ENCODE measurements around the gene MCEMP1. TPM values are rescaled to one million over a fixed set of nuclear protein-coding genes. Genes with fewer than 3 reads are reported as not detected.

Gene MCEMP1, protein sequence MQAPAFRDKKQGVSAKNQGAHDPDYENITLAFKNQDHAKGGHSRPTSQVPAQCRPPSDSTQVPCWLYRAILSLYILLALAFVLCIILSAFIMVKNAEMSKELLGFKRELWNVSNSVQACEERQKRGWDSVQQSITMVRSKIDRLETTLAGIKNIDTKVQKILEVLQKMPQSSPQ
- total RNA-seq, result not detected

DNA sequence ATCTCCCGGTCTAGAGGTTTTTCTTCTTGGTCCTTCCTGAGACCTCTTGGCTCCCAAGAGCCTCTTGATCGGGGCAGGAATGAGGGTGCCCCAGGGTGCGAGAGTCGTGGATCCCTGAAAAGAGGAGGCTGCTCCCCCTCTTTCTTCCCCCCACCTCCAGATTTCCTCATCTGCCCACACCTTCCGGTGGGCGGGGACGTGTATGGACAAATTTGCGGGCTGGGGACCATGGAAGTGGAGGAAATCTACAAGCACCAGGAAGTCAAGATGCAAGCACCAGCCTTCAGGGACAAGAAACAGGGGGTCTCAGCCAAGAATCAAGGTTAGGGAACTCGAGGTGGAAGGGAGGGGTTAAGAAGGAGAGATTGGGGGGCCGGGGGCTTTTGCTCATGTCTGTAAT lies at the start of gene MCEMP1:
MCEMP1 (plus strand) TSS at position 237 of the 400 bp plus-strand sequence; CDS start at position 268, 31 bp downstream.
- FAIRE-seq (no peak), DNase-seq (ENCODE audit: low spot score in 2 of 2) (no peak)

DNA sequence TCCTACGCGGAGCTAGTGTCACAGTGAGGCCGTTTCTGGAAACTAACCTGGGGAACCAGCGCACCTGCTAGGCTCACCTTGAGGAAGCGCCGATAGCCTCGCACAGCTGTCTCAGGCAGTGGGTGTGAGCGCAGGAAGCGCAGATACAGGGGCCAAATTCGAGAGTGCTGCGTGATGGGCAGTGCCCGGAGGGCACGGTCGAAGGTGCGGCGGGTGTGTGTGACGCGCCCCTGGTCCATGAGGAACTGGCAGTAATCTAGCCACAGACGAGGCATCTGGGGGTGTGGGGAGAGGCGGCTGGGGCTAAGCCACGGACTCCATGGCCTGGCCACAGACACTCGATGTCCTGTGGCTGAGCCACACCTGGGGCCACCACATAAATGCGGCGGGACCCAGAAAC lies 49.7 kb upstream of the MCEMP1 start:
- DNase-seq (ENCODE audit: low spot score in 2 of 2) (no peak), FAIRE-seq (no peak)

DNA sequence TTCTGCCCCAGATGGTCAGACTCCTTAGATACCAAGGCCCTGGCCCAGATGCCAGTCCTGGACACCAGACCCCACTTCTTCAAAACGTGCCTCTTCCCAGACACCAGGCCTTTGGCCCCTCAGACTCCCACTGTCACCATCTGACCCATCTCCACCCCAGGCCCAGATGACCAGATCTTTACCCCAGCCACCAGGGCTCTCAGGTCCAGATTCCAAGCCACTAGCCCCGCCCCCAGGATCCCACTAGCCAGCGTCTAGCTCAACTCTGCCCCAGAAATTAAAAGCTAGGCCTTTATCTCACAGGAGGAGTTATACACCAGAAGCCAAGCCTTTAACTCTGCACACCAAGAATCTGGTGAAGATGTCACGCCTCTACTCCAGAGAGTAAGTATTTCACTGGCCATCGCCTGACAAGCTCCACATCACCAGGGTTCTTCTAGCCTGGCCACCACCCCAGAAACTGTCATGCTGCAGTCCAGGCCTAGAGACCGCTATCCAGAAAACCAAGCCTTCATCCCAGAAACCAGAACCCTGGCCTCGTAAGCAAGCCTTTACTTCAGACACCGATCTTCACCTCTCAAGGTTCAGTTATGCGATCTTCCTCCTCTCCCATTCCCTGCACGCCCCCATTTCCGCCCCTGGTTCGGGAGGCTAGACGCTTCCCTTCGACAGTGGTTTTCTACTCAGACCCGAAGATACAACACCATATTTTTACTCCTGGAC lies 48.1 kb upstream of the MCEMP1 start:
- no peak for FAIRE-seq
- no peak for DNase-seq (ENCODE audit: low spot score in 2 of 2)

DNA sequence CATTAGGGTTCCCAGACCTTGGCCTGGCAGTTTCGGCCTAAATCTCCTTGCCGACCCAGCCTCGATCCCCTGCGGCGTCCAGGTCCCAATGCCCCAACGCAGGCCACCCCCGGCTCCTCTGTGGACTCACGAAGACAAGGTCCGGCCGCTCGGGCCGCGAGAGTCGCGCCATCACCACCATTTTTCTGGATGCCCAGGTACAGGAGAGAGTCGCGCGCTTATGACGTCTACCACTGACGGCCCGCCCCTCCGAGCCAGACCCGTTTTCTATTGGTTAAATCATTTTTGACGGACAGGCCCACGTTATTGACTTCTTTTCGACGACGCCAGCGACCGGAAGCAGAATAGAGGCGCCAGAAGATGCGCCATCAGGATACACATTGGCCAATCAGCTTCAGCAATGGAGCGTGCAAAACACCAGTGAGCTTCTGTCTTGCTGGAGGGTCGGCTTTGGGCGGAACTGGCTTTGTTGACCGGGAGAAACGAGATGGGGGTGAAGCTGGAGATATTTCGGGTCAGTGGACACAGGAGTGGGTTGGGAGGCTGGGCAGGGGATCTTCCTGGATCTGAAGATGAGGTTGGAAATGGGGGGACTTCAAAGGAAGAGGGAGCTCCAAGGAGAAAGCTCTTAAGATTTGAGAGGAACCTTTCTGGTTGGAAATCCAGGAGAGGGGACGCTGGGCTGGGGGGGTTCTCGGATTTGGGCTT lies 47.4 kb upstream of the MCEMP1 start, which contains the start of the genes PET100 and XAB2:
PET100 (plus strand) TSS at position 447 of the 708 bp plus-strand sequence; CDS start at position 488, 41 bp downstream.
XAB2 (minus strand) TSS at position 199 of the 708 bp plus-strand sequence; CDS start at position 181, 18 bp downstream.
- FAIRE-seq, result peak; percentile 99
- peak; percentile 99 to 100 for DNase-seq (ENCODE audit: low spot score in 2 of 2)

DNA sequence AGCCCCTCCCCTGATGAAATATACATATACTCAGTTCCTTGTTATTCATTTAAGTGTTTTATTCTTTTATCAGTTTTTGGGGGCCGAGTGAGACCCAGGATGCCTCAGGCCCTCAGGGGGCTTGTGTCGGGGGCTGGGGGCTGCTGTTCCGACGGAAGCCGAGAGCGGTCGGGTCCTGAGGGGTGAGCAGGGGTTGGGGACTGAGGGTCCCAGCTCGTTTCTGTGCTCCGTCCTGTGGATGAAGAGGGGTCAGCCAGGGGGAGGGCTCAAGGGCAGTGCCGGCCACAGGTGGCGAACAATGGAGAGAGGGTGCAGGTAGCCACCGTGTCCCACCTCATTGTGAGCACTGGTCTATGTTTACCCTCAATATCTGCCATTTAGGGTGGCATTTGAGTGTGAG lies 45.3 kb upstream of the MCEMP1 start:
- DNase-seq (ENCODE audit: low spot score in 2 of 2), result no peak
- FAIRE-seq, result no peak

DNA sequence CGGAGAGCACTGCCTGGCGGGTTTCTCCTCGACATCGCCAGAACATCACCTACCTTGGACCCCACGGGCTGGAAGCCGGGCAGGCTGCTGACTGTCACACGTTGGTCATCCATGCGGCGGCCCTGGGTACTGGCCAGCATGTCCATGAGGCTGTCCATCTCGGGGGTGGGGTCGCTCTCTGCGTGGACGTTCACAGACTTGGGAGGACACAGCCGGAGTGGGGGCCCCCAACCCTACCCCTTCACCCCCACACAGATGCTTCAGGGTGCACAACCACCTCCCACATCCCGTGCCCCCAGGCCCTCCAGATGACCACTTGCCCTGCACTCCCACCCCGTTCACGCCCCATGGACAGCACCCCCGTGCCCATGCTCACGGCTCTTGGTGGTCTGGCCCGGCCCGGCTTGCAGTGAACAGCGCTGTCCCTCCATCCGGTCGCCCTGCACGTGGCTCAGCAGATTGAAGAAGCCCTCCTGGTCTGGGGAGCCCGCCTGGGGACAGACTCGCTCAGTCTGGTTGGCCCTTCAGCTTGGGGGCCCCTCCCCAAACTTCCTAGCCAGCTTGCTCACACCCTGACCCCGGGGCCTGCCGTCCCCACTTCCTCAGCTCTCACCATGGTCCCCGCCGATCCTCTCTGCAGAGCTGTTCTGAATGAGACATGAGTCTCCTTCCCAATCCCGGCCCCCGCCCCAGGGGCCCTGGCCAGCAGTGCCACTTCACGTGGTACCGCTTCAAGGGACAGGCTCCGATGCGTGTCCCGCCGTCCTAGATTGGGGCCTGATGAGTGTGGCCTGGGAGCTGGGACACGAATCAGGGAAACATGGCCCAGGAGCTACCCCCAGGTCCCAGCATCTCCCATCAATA lies 44.3 kb upstream of the MCEMP1 start:
- DNase-seq (ENCODE audit: low spot score in 2 of 2) (no peak), FAIRE-seq (no peak)

DNA sequence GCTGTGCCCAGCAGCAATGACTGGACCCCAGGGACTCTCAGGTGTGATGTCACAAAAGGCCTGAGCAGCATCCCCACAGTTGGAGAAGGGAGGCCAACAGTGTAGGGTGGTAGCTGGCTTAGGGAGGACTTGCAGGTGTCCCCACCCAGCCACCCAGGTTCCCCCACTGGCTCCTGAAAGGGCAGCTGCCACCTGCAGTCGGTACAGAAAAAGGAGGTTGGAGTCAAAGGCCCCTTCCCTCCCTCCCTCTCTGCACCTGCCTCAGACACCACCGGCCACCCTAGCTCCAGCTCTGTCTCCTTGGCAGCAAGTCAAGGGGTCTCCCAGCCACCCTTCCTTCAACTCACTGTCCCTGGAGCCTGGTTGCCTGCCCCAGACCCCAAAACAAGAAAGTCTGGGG lies 43.2 kb upstream of the MCEMP1 start, which contains the start of gene PCP2:
PCP2 (minus strand) TSS at position 22 of the 400 bp plus-strand sequence. CDS start 262 bp downstream, outside the sequence.
- DNase-seq (ENCODE audit: low spot score in 2 of 2) (no peak), FAIRE-seq (no peak)

DNA sequence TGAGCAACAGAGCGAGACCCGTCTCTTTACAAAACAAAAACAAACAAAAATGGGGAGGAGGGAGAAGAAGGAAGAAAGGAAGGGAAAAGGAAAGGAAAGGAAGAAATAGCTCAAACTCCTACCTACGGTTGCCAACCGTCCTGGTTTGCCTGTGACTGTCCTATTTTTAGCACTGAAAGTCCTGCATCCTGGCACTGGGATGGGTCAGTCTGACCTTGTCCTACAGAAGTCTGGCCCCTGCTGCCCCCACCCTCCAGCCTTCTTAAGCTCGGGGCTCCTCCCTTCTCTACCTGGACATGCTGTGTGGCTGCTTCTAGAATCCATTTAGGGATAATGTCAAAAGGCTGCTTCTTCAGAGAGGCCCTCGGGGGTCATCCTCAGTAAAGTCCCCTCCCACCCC lies 41.2 kb upstream of the MCEMP1 start:
- no peak for FAIRE-seq
- no peak for DNase-seq (ENCODE audit: low spot score in 2 of 2)

DNA sequence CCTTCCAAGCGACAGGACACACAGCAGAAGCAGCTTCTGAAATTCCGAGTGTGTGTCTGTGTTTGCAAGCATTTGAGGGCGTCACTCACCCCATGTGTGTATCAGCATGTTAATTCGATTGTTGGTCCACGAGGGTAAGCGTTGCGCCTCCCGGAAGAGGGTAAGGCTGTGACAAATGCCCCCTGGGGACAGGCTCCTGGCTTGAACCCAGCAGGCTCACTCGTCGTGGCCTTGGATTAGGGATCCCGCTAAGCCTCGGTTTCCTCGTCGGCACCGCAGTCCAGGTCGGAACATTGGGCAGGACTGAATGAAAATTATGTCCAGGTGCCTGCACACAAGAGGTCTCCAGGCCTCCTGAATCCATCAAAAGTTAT lies 40.6 kb upstream of the MCEMP1 start:
- FAIRE-seq, result no peak

DNA sequence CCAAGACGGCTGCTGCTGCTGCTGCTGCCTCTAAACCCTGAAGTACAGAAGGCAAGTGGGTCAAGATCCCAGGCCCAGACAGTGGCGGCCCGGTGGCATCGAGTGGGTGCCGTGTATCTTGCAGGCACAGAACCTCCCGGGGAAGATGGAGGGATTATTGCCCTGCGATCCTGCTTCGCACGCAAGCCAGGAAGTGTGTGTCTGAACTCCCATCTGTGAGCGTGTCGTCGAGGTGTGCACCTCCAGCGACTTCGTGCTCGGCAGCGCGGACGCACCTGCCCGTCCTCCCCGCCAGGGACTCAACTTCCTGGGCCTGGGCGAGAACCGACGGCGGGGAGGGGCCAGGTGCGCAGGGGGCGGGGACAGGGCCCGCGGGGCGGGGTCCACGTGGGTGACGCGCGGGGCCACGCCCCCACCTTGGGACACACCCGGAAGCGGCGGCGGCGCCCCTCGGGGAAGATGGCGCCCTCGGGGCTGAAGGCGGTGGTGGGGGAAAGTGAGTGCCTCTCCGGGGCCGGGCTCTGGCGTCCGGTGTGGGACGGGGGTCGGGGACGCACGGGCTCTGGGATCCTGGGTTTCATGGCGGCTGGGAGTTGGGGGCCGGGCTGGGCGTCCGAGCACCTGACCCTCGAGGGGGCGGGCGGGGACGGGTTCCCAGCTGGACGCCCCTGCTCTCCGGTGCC lies 40.1 kb upstream of the MCEMP1 start, which contains the start of gene STXBP2:
STXBP2 (plus strand) TSS at position 420 of the 683 bp plus-strand sequence; CDS start at position 460, 40 bp downstream.
- DNase-seq (ENCODE audit: low spot score in 2 of 2) (peak; percentile 68 to 70), FAIRE-seq (no peak)

More for the DNA sequence above, 40.6 kb upstream of the MCEMP1 start:
- DNase-seq (ENCODE audit: low spot score in 2 of 2), result no peak

DNA sequence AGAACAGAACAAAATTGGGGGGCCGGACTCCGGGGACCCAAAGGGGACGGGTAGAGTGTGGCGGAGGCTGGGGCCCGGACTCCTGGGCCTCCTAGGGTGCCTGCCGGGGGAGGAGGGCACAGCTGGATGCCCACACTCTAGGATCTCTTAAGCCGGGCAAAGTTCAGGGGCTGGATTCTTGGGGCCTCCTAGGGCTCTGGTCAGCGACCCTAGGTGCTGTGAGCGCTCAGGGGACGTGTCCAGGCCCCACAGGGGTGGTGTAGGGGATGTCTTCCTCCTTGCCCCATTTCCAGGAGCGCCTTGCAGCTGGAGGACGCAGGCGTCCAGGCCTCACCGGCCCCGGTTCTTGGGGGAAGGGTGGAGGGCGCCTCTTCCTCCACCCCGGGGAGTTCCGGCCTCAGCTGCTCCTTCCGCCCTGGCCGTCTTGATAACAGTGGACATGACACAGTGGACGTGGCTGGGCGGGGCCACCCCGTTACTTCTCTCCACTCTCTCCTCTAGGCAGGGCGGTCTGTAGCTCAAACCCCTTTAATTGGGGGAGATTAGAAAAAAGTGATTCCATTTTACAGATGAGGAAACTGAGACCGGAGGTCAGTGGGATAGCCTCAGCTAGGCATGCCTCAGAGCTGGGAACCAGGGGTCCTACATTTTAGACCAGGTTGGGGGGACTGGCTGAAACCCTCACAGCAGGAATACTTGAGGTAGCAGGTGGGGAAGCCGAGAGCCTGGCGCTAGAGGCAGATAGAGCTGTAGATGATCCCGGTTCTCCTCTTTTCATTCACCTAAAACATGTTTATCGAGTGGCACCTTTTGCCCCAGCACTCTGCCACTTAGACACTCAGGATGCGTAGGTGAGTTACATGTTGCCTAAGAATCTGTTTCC lies 39.3 kb upstream of the MCEMP1 start:
- FAIRE-seq, result no peak
- no peak for DNase-seq (ENCODE audit: low spot score in 2 of 2)

DNA sequence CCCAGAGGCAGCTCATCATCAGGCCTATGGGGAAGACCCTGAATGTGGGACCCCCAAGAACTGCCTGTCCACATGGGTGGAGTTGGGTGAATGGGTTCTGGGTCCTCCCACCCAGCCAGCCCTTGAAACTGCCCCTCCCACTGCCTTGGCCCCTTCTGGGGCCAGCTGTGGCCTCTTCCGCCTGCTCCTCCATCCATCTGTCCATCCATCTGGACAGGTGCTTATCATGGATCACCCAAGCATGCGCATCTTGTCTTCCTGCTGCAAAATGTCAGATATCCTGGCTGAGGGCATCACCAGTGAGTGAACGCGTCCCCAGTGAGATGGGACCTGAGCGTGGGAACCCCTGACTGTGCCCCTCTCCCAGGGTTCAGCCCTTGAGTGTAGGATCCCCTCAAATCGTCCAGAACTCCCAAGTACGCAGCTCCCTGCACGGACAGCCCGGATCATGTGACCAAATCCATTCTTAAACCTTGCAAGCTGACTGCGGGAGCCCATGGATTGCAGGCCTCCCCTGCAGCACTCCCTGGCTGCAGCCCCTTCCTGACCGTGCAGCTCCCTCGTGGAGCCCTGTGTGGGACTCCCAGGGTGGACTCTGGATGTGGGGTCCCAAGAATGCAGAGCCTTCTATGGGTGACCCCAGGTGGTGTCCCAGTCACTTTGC lies 38.0 kb upstream of the MCEMP1 start:
- DNase-seq (ENCODE audit: low spot score in 2 of 2), result no peak
- no peak for FAIRE-seq

DNA sequence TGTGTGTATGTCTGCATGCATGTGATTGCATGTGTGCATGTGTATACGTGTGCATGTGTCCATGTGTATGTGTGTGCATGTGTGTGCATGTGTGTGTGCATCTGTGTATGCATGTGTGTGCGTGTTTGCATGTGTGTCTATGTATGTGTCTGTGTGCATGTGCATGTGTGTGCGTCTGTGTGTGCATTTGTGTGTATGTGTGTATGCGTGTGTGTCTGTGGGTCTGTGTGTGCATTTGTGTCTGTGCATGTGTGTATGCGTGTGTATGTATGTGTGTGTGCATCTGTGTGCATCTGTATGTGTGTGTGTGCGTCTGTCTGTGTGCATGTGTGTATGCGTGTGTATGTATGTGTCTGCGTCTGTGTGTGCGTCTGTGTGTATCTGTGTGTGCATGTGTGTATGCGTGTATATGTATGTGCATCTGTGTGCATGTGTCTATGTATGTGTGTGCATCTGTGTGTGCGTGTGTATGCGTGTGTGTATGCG lies 37.0 kb upstream of the MCEMP1 start:
- FAIRE-seq (no peak), DNase-seq (ENCODE audit: low spot score in 2 of 2) (no peak)

DNA sequence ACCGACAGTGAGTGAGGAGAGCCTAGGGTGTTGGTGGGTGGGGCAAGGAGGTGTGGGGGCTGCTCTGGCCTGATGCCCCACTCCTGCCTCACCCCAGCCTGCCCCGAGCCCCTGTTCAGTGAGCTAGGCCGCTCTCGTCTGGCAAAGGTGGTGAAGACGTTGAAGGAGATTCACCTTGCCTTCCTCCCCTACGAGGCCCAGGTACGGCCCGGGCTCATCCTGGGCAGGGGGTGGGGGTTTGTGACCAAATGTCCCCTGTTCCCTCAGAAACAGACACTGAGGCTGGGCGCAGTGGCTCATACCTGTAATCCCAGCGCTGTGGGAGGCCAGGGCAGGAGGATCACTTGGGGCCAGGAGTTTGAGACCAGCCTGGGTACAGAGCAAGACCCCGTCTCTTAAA lies 36.1 kb upstream of the MCEMP1 start:
- no peak for FAIRE-seq
- DNase-seq (ENCODE audit: low spot score in 2 of 2), result no peak

DNA sequence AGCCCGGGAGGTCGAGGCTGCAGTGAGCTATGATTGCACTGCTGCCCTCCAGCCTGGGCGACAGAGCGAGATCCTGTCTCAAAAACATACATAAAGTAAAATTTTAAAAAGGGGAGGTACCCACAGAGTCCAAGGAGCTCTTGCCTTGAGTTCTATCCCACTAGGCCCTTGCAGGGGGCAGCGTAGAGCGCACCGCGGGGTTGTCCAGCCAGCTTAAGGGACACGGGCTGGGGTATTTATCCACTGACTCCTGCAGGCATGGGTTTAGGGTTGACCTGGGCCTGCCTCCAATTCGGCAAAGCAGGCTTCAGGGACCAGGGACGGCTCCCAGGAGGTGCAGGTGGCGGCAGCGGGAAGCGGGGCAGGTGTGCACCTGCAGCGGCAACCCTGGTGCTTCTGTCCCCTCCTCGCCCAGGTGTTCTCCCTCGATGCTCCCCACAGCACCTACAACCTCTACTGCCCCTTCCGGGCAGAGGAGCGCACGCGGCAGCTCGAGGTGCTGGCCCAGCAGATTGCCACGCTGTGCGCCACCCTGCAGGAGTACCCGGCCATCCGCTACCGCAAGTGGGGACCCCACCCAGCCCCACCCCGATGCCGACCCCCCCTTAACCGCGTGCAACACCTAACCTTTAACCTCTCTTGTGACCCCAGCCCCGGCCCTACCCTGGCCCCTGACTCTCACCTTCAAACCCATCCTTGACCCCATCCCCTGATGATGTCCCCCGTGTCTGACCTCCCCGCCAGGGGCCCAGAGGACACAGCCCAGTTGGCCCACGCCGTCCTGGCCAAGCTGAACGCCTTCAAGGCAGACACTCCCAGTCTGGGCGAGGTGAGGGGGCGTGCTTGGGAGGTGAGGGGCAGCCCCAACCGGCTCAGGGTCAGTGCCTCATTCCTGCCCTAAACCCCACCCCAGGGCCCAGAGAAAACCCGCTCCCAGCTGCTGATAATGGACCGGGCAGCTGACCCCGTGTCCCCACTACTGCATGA lies 35.3 kb upstream of the MCEMP1 start:
- DNase-seq (ENCODE audit: low spot score in 2 of 2), result no peak
- no peak for FAIRE-seq

DNA sequence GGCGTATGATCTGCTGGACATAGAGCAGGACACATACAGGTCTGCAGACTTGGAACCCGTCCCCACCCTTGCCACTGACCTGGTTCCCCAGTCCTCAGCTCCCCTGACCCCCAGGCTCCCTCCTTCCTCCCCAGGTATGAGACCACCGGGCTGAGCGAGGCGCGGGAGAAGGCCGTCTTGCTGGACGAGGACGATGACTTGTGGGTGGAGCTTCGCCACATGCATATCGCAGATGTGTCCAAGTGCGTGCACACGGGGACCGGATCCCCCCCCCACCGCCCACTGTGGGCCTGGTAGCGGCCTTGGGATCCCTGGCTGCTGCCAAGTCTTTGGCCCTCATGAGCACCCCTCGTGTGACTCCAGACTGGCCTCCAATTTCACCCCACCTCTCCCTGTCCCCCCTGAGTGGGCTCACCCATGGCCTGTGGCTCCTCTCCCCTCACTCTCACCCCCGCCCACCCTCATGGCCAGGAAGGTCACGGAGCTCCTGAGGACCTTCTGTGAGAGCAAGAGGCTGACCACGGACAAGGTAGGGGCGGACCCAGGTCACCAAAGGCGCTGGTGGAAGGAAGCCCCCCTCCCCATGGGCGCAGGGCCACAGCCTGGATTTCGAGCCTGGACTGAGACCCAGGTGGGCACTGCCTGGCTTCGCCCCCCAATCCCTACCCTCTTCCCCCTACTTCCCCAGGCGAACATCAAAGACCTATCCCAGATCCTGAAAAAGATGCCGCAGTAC lies 34.4 kb upstream of the MCEMP1 start:
- DNase-seq (ENCODE audit: low spot score in 2 of 2) (no peak), FAIRE-seq (no peak)

All from frontal cortex (tissue), 4 donors.